ENCODE results near the gene KIF26B. TPM values are rescaled to one million over a fixed set of nuclear protein-coding genes. Genes with fewer than 3 reads are reported as not detected.

The KIF26B gene
- total and polyA plus RNA-seq, 10 of the 15 experiments (the other 5 are each of a cell fraction or from before 2014, with no cell fraction given) = 0.35 to 11.6 (median 2.2) TPM

DNA sequence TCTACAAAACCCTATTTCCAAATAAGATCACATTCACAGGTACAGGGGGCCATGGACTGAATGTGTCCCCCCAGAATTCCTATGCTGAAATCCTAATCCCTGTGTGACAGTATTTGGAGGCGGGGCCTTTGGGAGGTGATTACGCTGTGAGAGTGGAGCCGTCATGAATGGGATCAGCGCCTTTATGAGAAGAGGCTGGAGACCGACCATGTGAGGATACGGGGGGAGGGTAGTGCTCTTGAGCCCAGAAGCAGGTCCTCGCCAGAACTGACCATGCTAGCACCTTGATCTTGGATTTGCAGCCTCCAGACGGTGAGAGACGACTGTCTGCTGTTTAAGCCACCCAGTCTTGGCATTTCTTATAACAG, 23.8 kb upstream of the KIF26B start (continued):
- TF ChIP-seq HSF1 (IDR thresholded peaks at IDR 0.05; ENCODE audit: low read depth, low read length) (no peak), RFX5 (IDR thresholded peaks at IDR 0.05; ENCODE audit: low read depth, low read length) (no peak)

DNA sequence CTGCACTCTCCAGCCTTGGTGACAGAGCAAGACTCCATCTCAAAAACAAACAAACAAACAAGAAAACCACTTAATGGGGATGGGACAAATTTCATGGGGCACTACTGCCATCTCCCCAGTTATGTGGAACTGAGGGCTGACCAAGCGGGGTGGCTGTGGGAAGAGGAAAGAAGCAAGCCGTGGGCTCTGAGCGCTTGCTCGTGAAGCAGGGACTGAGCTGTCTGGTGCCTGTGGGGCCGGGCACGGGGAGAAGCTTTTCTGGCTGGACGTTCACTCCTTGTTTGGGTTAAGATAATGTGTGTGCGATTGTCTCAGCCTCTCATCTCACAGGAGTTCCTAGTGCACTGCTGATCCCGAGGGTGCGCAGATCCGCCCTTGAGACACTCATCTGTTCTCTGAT, 22.0 kb upstream of the KIF26B start:
- CTCF ChIA-PET = no interaction called here
- FAIRE-seq = no peak
- Histone ChIP-seq H3K79me2 (ENCODE audit: control insufficient read depth, insufficient read depth, low read length) (no peaks in the 10 kb centered on the region), H3K36me3 (ENCODE audit: control insufficient read depth in 2 of 2, insufficient read depth in 2 of 2, low read length in 1 of 2) (no peaks in the 10 kb centered on the region), H3K4me1 (ENCODE audit: control insufficient read depth, insufficient read depth, low read length) (no peaks in the 10 kb centered on the region), H3K27ac (ENCODE audit: control insufficient read depth, insufficient read depth) (no peak overlapping the region), H2AFZ (ENCODE audit: control insufficient read depth, low read depth, low read length) (no peak overlapping the region), H3K4me3 (no peak overlapping the region), H3K9ac (ENCODE audit: control insufficient read depth, insufficient read depth, low read length) (no peak overlapping the region), H3K27me3 (replicated peaks in 1 of 2; ENCODE audit: control insufficient read depth in 2 of 2, insufficient read depth in 2 of 2, low read length in 1 of 2) (no peaks in the 10 kb centered on the region; a peak in 2 of 4 replicates), H4K20me1 (ENCODE audit: control insufficient read depth, insufficient read depth) (no peaks in the 10 kb centered on the region), H3K4me2 (ENCODE audit: control insufficient read depth, insufficient read depth) (no peak overlapping the region), H3K9me3 (replicated peaks; ENCODE audit: control insufficient read depth, insufficient read depth, low read length) (no peaks in the 10 kb centered on the region)
- in situ Hi-C loops (cut with MboI) = no loop called here
- RAD21 ChIA-PET (ENCODE audit: unreplicated experiment) = no interaction called here
- SMC1A ChIA-PET (ENCODE audit: uncharacterized antibody, unreplicated experiment) = no interaction called here
- no peak for TF ChIP-seq CHD1 (IDR thresholded peaks at IDR 0.05; ENCODE audit: low read depth, low read length)
- TF ChIP-seq FOXK2 (IDR thresholded peaks at IDR 0.05) = no peak
- TF ChIP-seq MEF2A (IDR thresholded peaks at IDR 0.05; ENCODE audit: insufficient read depth, low read depth, low read length) = no peak
- TF ChIP-seq SIN3A (IDR thresholded peaks at IDR 0.05; ENCODE audit: low read depth, low read length) = no peak
- TF ChIP-seq PML (IDR thresholded peaks at IDR 0.05; ENCODE audit: low read length) = no peak
- TF ChIP-seq USF2 (IDR thresholded peaks at IDR 0.05; ENCODE audit: borderline replicate concordance, low read depth, low read length) = no peak
- TF ChIP-seq NFXL1 (IDR thresholded peaks at IDR 0.05; ENCODE audit: borderline replicate concordance) = no peak
- TF ChIP-seq SRF (IDR thresholded peaks at IDR 0.05; ENCODE audit: low read depth in 2 of 2, low read length in 2 of 2) = no peak
- TF ChIP-seq CREM (IDR thresholded peaks at IDR 0.05; ENCODE audit: low read depth) = no peak
- no peak for TF ChIP-seq ZZZ3 (IDR thresholded peaks at IDR 0.05; ENCODE audit: control insufficient read depth, insufficient read length, low read depth)
- no peak for TF ChIP-seq HCFC1 (IDR thresholded peaks at IDR 0.05; ENCODE audit: low read length)
- TF ChIP-seq ZNF274 (IDR thresholded peaks at IDR 0.05; ENCODE audit: insufficient read depth, insufficient read length) = no peak
- no peak for TF ChIP-seq CBX3 (IDR thresholded peaks at IDR 0.05; ENCODE audit: borderline replicate concordance, low read depth)
- TF ChIP-seq NR2C2 (IDR thresholded peaks at IDR 0.05; ENCODE audit: borderline replicate concordance, control insufficient read depth, insufficient read length, low read depth) = no peak
- no peak for TF ChIP-seq BACH1 (IDR thresholded peaks at IDR 0.05; ENCODE audit: borderline replicate concordance)
- TF ChIP-seq TBL1XR1 (IDR thresholded peaks at IDR 0.05; ENCODE audit: low read depth, low read length) = no peak
- no peak for TF ChIP-seq POLR2AphosphoS5 (IDR thresholded peaks at IDR 0.05; ENCODE audit: low read length)
- no peak for TF ChIP-seq PAX5 (IDR thresholded peaks at IDR 0.05; ENCODE audit: borderline replicate concordance, low read depth, low read length)
- TF ChIP-seq ZBTB4 (CRISPR knock-in tag; IDR thresholded peaks at IDR 0.05) = no peak
- no peak for ATAC-seq
- DNase-seq (ENCODE audit: low read depth, low spot score) = no peak
- POLR2A ChIA-PET = no interaction called here
- intact Hi-C loops (cut with micrococcal nuclease; ENCODE audit: unreplicated experiment) = no loop called here
- WGBS (ENCODE audit: insufficient coverage, insufficient replicate concordance, low lambda C conversion rate, missing lambda C conversion rate) = 68% methylated on average over 11 of the region's 11 CpGs
- no TSS peak for BruUV-seq (replicated peaks)
